Smooth muscle cell (in vitro differentiated cells): ENCODE results near the gene MARS1. TPM values are rescaled to one million over a fixed set of nuclear protein-coding genes. Genes with fewer than 3 reads are reported as not detected.

Experiments
- DNase-seq: peaks from one replicate; lab custom pipeline; 2025; ENCODE audit not compliant: unreplicated experiment; lab: John Stamatoyannopoulos, UW
- H2AFZ ChIP-seq: fragments of 200-600 bp; sonication (generic); 2 replicates; pipeline ENCODE4 v1.6.0; 2016; ENCODE audit warnings: antibody characterized with exemption, low read depth, mild to moderate bottlenecking
- H3F3A ChIP-seq: fragments of 200-600 bp; sonication (generic); 2 replicates; pipeline ENCODE4 v1.6.0; 2017; ENCODE audit warnings: antibody characterized with exemption, low read depth
- H3K27ac ChIP-seq: fragments of 200-600 bp; sonication (generic); 2 replicates; pipeline ENCODE4 v1.5.1; 2016; ENCODE audit warnings: low read depth, mild to moderate bottlenecking
- H3K27me3 ChIP-seq: fragments of 200-600 bp; sonication (generic); 2 replicates; pipeline ENCODE4 v1.6.1; 2016; ENCODE audit warnings: low read depth, mild to moderate bottlenecking
- H3K36me3 ChIP-seq: fragments of 200-600 bp; sonication (generic); 2 replicates; pipeline ENCODE4 v1.5.1; 2016; ENCODE audit warnings: low read depth
- H3K4me1 ChIP-seq: fragments of 200-600 bp; sonication (generic); 2 replicates; pipeline ENCODE4 v1.5.1; 2016; ENCODE audit warnings: low read depth
- H3K4me2 ChIP-seq: fragments of 200-600 bp; sonication (generic); 2 replicates; pipeline ENCODE4 v1.6.0; 2016; ENCODE audit warnings: mild to moderate bottlenecking
- H3K4me3 ChIP-seq: fragments of 200-600 bp; sonication (generic); 2 replicates; pipeline ENCODE4 v1.5.1; 2016; ENCODE audit warnings: mild to moderate bottlenecking
- H3K79me2 ChIP-seq: fragments of 200-600 bp; sonication (generic); 2 replicates; pipeline ENCODE4 v1.6.0; 2016; ENCODE audit warnings: low read depth, mild to moderate bottlenecking
- H3K9ac ChIP-seq: fragments of 200-600 bp; sonication (generic); 2 replicates; pipeline ENCODE4 v1.6.0; 2016; ENCODE audit warnings: low read depth
- H3K9me3 ChIP-seq: fragments of 200-600 bp; sonication (generic); replicated peaks from 2 replicates; pipeline ENCODE4 v1.5.1; 2016; ENCODE audit warnings: low read depth
- H4K20me1 ChIP-seq: fragments of 200-600 bp; sonication (generic); 2 replicates; pipeline ENCODE4 v1.6.0; 2016; ENCODE audit warnings: low read depth
- WGBS: methylation state at CpG from one replicate; pipeline ENCODE4 v1.1.7; 2016; ENCODE audit warnings: low lambda C conversion rate; 5-methylcytosine and 5-hydroxymethylcytosine counted together
- polyA plus RNA-seq: library from polyadenylated mRNA; unstranded; fragments of >200 nt; fragmentation: Nextera tagmentation; extraction: Ambion mirVana; gene quantifications from 2 replicates; pipeline ENCODE4 v1.2.1, GENCODE V29; 2016
- total RNA-seq: library from RNA; depleted of rRNA; stranded (reverse); fragments of >200 nt; gene quantifications from 2 replicates; pipeline ENCODE4 v1.2.3, GENCODE V29; 2014
- TF ChIP-seq, protein P1 (sequence below): fragments of 200-600 bp; sonication (generic); IDR thresholded peaks from 2 replicates; pipeline ENCODE4 v1.5.1; 2017; ENCODE audit warnings: borderline replicate concordance, mild to moderate bottlenecking, antibody characterized with exemption; ENCODE audit not compliant: insufficient read depth, poor library complexity, severe bottlenecking

MARS1 gene
- total and polyA plus RNA-seq, 2 experiments from 2014 or later = 186 to 192 TPM

GRCh38 chr12:57470970-57471656, 16.8 kb upstream of the MARS1 start:
- Histone ChIP-seq H3K27ac (no peak overlapping the region), H3K4me2 (no peak overlapping the region), H2AFZ (no peak overlapping the region), H3K79me2 (no peaks in the 10 kb centered on the region), H3K9me3 (no peaks in the 10 kb centered on the region), H3K36me3 (no peaks in the 10 kb centered on the region), H3K27me3 (peaks cover 49% of the 10 kb centered on the region), H3K9ac (no peak overlapping the region), H3K4me1 (peaks cover 12% of the 10 kb centered on the region), H3F3A (no peaks in the 10 kb centered on the region), H3K4me3 (no peak overlapping the region), H4K20me1 (no peaks in the 10 kb centered on the region)
- 85% methylated on average over 4 of the region's 4 CpGs for WGBS
- TF ChIP-seq, protein P1, sequence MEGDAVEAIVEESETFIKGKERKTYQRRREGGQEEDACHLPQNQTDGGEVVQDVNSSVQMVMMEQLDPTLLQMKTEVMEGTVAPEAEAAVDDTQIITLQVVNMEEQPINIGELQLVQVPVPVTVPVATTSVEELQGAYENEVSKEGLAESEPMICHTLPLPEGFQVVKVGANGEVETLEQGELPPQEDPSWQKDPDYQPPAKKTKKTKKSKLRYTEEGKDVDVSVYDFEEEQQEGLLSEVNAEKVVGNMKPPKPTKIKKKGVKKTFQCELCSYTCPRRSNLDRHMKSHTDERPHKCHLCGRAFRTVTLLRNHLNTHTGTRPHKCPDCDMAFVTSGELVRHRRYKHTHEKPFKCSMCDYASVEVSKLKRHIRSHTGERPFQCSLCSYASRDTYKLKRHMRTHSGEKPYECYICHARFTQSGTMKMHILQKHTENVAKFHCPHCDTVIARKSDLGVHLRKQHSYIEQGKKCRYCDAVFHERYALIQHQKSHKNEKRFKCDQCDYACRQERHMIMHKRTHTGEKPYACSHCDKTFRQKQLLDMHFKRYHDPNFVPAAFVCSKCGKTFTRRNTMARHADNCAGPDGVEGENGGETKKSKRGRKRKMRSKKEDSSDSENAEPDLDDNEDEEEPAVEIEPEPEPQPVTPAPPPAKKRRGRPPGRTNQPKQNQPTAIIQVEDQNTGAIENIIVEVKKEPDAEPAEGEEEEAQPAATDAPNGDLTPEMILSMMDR = no peak
- no peak for DNase-seq

- TF ChIP-seq, protein P1 = no peak
- no peaks in the 10 kb centered on the region for H3F3A ChIP-seq
- H4K20me1 ChIP-seq = no peaks in the 10 kb centered on the region
- peaks cover 13% of the 10 kb centered on the region for H3K4me1 ChIP-seq
- WGBS = 100% methylated on average over 3 of the region's 3 CpGs
- H3K27me3 ChIP-seq = peaks cover 55% of the 10 kb centered on the region
- no peak overlapping the region for H3K9ac ChIP-seq
- H3K36me3 ChIP-seq = no peaks in the 10 kb centered on the region
- H3K27ac ChIP-seq = no peak overlapping the region
- no peak overlapping the region for H2AFZ ChIP-seq
- no peak overlapping the region for H3K4me2 ChIP-seq
- no peak for DNase-seq
- H3K4me3 ChIP-seq = no peak overlapping the region
- H3K9me3 ChIP-seq = no peaks in the 10 kb centered on the region
- no peaks in the 10 kb centered on the region for H3K79me2 ChIP-seq
Measured at GRCh38 chr12:57471661-57472060, 16.2 kb upstream of the MARS1 start.

- Histone ChIP-seq H3K79me2 (no peaks in the 10 kb centered on the region), H2AFZ (no peak overlapping the region), H3K9me3 (no peaks in the 10 kb centered on the region), H3K36me3 (no peaks in the 10 kb centered on the region), H3K9ac (no peak overlapping the region), H3K27ac (no peak overlapping the region), H3K4me1 (peaks cover 13% of the 10 kb centered on the region), H3K27me3 (peaks cover 62% of the 10 kb centered on the region), H3K4me3 (no peak overlapping the region), H3F3A (no peaks in the 10 kb centered on the region), H3K4me2 (no peak overlapping the region), H4K20me1 (no peaks in the 10 kb centered on the region)
- DNase-seq = no peak
- WGBS = 96% methylated on average over 3 of the region's 3 CpGs
- TF ChIP-seq, protein P1 = no peak
Measured at GRCh38 chr12:57472391-57472790, 15.5 kb upstream of the MARS1 start.

DNA sequence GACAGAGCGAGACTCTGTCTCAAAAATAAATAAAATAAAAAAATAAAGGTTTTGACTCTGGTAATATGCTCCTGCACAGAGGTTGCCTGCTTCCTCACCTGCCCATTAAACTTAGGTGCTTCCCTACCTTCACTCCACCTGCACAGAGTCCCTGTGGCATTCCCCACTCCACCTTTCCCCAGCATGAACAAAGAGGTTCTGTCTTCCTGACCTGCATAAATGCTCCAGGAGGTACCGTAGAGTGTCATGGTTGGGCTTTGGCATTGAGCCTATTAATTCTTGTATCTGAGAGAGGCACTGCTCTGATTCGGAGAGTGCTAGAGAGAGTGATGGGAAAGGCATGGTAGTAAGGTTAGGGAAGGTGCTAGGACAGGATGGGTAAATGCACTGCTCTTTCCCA, 14.5 kb upstream of the MARS1 start:
- Histone ChIP-seq H2AFZ (no peak overlapping the region), H3F3A (no peaks in the 10 kb centered on the region), H4K20me1 (no peaks in the 10 kb centered on the region), H3K9me3 (no peaks in the 10 kb centered on the region), H3K4me3 (no peak overlapping the region), H3K36me3 (no peaks in the 10 kb centered on the region), H3K27ac (no peak overlapping the region), H3K27me3 (peaks cover 63% of the 10 kb centered on the region), H3K9ac (no peak overlapping the region), H3K79me2 (no peaks in the 10 kb centered on the region), H3K4me1 (peaks cover 13% of the 10 kb centered on the region), H3K4me2 (no peak overlapping the region)
- TF ChIP-seq, protein P1 = no peak
- 86% methylated on average over 3 of the region's 3 CpGs for whole genome bisulfite sequencing
- DNase-seq = no peak
